Duodenal mucosa (tissue), 2 donors: ENCODE data around the gene ATP2B2.

Source experiments
- H3K27ac ChIP-seq: one replicate; pipeline ENCODE4 v1.7.0; 2013; ENCODE audit warnings: low read depth, low read length
- H3K27me3 ChIP-seq, 2 donors: one replicate each; pipeline ENCODE4 v1.7.0; 2013; ENCODE audit warnings: low read length in 2 of 2, control low read depth in 1 of 2; ENCODE audit not compliant: insufficient read depth in 2 of 2, control insufficient read depth in 1 of 2
- H3K36me3 ChIP-seq, 2 donors: one replicate each; pipeline ENCODE4 v1.7.0; 2013; ENCODE audit warnings: low read length in 2 of 2, control low read depth in 1 of 2; ENCODE audit not compliant: insufficient read depth in 2 of 2, control insufficient read depth in 1 of 2
- H3K4me1 ChIP-seq, 2 donors: one replicate each; pipeline ENCODE4 v1.7.0; 2013; ENCODE audit warnings: low read length in 2 of 2, control low read depth in 1 of 2; ENCODE audit not compliant: insufficient read depth in 2 of 2, control insufficient read depth in 1 of 2
- H3K4me3 ChIP-seq, 2 donors: one replicate each; pipeline ENCODE4 v1.7.0; 2013; ENCODE audit warnings: low read length in 2 of 2, low read depth in 1 of 2
- H3K9ac ChIP-seq, 2 donors: one replicate each; pipeline ENCODE4 v1.7.0; 2013; ENCODE audit warnings: low read length in 2 of 2, low read depth in 1 of 2
- H3K9me3 ChIP-seq, 2 donors: one replicate each; pipeline ENCODE4 v1.7.0; 2013; ENCODE audit warnings: low read length in 2 of 2, control low read depth in 1 of 2; ENCODE audit not compliant: control insufficient read depth in 1 of 2

ATP2B2 gene

DNA sequence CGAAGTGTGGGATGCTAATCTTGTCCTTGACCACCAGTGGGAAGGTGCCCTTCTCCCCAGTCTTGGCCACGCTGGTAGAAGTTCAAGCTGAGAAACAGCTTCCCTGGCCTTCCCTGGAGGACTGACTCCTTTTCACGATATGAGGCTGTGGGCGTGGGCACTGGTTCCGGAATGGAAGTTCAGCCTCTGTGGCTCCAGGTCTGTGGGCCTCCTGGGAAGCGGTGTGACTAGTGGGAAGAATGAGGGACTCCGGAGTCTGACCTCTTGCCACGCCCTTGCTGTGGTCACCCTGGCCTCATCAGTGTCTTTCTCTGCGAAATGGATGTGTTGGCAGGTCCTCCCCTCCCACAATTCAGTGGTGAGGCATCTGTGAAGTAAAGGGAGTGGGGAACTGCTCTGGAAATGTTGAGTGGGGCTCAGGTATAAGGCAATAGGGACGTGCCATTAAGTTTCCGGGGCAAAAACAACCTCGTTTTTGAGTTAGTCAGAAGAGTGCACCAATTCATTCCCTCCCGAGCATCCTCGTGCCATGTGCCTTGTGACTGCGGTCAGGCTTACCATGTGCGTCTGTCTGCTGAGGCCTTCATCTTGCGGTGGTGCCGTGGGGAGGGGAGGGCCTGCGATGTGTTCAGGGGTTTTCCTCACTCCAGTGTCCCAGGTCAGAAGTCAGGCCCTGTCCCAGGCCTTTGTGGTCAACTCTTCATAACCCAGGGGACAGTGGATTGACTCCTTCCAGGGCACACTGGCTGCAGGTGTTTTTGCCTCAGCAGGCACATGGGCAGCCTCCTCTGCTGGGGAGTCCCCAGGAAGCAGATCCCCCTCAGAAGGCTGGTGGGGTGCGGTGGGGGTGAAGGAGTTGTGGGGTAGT is 172.7 kb downstream of the ATP2B2 start:
- H3K4me1 ChIP-seq, result peaks cover 0 to 4% of the 10 kb centered on the region in 2 donors
- H3K27ac ChIP-seq, result no peak overlapping the region
- no peak overlapping the region for H3K4me3 ChIP-seq
- H3K9me3 ChIP-seq, result no peaks in the 10 kb centered on the region
- H3K36me3 ChIP-seq, result no peaks in the 10 kb centered on the region
- H3K27me3 ChIP-seq, result peaks cover 6 to 7% of the 10 kb centered on the region in 2 donors
- H3K9ac ChIP-seq, result no peak overlapping the region

DNA sequence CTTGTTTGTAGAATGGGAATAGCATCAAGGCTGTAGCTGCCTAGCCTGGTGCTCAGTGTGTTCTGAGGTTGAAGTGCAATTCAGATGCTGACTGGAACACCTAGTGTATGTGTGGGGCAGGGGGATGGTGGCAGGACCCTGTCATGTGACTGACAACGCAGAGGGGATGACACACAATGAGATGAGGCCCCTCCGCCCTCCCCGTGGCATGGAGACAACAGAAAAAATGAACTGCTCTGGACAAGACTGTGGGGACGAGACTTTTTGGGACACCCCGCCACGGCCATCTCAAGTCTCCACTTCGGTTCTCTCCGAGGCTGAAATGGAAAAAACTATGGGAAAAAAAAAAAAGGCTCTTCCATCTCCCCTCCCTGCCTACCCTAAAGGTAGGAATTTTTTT is 174.1 kb downstream of the ATP2B2 start:
- H3K4me1 ChIP-seq, result no peaks in the 10 kb centered on the region
- no peaks in the 10 kb centered on the region for H3K9me3 ChIP-seq
- no peak overlapping the region for H3K9ac ChIP-seq
- H3K4me3 ChIP-seq, result no peak overlapping the region
- no peaks in the 10 kb centered on the region for H3K36me3 ChIP-seq
- H3K27ac ChIP-seq, result no peak overlapping the region
- H3K27me3 ChIP-seq, result peaks cover 7 to 14% of the 10 kb centered on the region in 2 donors

DNA sequence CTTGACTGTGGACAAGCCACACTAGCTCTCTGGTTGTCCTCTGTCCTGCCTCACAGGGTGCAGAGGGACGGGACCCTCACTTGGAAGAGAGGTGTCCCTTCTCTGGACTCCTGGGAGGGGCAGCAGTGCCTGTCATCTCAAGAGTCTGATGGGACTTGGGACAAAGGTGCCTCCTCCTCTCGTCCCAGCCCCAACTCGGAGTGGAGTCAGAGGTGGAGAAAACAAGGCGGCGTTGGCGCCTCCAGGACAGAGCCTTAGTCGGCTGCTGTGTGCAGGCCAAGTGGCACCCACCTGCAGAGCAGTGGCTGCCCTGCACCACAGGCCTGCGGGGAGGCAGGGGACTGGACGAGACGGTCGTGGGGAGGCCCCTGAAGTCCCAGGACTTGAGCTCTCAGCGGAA is 175.1 kb downstream of the ATP2B2 start:
- no peaks in the 10 kb centered on the region for H3K9me3 ChIP-seq
- H3K9ac ChIP-seq, result no peak overlapping the region
- H3K4me3 ChIP-seq, result no peak overlapping the region
- no peaks in the 10 kb centered on the region for H3K4me1 ChIP-seq
- H3K27me3 ChIP-seq, result peaks cover 7 to 17% of the 10 kb centered on the region in 2 donors
- no peaks in the 10 kb centered on the region for H3K36me3 ChIP-seq
- no peak overlapping the region for H3K27ac ChIP-seq

DNA sequence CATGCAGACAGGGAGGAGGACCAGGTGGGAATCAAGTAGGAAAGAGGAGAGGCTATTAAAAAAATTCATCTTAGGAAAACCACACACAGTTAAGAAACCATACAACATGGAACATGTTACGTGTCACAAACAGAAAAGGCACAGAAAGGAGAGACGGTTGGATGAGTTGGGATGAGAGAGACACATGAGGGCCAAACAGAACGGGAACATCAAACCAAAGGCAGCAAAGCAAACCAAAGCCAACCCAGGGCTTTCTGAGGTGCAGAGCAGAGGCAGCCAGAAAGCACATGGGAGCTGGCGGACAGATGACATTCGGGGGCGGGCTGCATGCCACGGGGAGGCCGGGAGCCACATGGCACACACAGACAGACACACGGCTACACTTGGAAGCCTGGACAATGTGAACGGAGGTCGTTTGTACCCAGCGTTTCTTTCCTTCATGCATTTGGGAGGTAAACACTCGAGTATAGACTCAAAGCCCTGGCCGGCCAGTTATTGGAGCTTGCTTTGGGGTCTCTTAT is 175.8 kb downstream of the ATP2B2 start:
- Histone ChIP-seq H3K27me3 (peaks cover 7 to 17% of the 10 kb centered on the region in 2 donors), H3K36me3 (no peaks in the 10 kb centered on the region), H3K9me3 (no peaks in the 10 kb centered on the region), H3K9ac (no peak overlapping the region), H3K4me1 (no peaks in the 10 kb centered on the region), H3K4me3 (no peak overlapping the region), H3K27ac (no peak overlapping the region)

DNA sequence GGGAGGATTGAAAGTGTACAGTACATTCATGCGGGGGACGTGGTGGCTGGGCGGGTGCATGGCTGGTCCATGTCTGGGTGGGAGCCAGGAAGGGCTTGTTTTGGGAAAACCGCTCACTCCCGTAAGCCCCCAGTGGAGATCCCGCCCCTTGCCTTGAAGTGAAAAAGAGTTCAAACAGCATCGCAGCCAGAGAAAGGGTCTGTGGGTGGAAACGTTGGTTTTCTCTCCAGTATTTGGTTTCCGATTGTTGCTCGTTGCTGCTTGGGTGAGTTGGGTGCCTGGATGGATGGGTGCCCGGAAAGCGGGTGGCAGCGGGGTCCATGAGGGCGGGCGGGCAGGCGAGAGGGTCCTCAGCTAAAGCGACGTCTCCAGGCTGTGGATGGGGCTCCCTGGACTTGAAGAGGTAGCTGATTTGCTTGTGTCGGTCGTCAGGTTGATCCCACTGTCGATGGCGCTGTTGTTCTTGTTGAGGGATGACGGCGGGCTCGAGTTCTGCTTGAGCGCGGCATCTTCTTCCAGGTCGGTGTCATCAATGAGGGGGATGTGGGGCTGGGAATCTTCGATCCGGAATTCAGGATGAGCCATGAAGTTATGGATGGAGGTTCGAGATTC is 176.8 kb downstream of the ATP2B2 start:
- no peaks in the 10 kb centered on the region for H3K4me1 ChIP-seq
- peaks cover 7 to 17% of the 10 kb centered on the region in 2 donors for H3K27me3 ChIP-seq
- no peak overlapping the region for H3K27ac ChIP-seq
- no peak overlapping the region for H3K9ac ChIP-seq
- H3K4me3 ChIP-seq, result no peak overlapping the region
- H3K36me3 ChIP-seq, result no peaks in the 10 kb centered on the region
- H3K9me3 ChIP-seq, result no peaks in the 10 kb centered on the region

DNA sequence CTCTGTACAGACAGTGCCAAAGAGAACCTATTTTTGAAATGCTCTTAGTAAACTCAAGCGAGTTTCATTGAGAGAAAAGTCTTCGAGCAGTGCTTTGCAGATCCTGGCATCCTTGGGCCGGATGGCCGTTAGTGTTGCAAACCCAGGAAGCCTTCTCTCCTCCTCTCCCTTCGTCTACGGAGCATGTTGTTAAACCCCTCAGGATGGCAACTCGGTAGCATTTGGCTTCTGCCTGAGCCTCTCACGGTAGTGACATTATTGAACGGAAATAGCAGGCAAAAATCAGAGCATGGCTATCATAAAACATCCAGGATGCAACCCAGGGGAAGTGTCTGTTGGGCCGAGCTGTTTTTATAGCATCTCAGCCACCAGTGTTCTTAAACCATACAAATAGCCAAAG is 177.8 kb downstream of the ATP2B2 start:
- H3K9me3 ChIP-seq, result no peaks in the 10 kb centered on the region
- no peaks in the 10 kb centered on the region for H3K36me3 ChIP-seq
- no peak overlapping the region for H3K4me3 ChIP-seq
- no peak overlapping the region for H3K27ac ChIP-seq
- H3K27me3 ChIP-seq, result peaks cover 7 to 17% of the 10 kb centered on the region in 2 donors
- H3K9ac ChIP-seq, result no peak overlapping the region
- H3K4me1 ChIP-seq, result no peaks in the 10 kb centered on the region

DNA sequence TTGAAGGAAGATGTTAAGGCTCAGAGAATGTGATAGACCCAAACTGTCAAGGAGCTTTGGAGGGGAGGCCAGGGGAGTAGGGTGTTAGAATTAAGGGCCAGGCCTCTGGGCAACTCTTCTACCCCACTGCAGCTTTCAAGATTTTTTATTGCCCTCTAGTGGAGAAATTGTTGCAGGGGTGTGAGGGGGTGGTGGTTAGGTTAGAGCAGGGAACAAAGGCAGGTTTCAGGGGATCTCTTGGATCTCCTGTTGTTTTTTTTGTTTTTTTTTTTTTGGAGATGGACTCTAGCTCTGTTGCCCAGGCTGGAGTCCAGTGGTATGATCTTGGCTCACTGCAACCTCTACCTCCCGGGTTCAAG is 183.1 kb downstream of the ATP2B2 start:
- peaks cover 0 to 7% of the 10 kb centered on the region in 2 donors for H3K27me3 ChIP-seq
- H3K27ac ChIP-seq, result no peak overlapping the region
- H3K4me1 ChIP-seq, result peaks cover 22 to 31% of the 10 kb centered on the region in 2 donors
- no peaks in the 10 kb centered on the region for H3K9me3 ChIP-seq
- peaks cover 13 to 15% of the 10 kb centered on the region in 2 donors for H3K36me3 ChIP-seq
- no peak overlapping the region for H3K4me3 ChIP-seq
- no peak overlapping the region for H3K9ac ChIP-seq

DNA sequence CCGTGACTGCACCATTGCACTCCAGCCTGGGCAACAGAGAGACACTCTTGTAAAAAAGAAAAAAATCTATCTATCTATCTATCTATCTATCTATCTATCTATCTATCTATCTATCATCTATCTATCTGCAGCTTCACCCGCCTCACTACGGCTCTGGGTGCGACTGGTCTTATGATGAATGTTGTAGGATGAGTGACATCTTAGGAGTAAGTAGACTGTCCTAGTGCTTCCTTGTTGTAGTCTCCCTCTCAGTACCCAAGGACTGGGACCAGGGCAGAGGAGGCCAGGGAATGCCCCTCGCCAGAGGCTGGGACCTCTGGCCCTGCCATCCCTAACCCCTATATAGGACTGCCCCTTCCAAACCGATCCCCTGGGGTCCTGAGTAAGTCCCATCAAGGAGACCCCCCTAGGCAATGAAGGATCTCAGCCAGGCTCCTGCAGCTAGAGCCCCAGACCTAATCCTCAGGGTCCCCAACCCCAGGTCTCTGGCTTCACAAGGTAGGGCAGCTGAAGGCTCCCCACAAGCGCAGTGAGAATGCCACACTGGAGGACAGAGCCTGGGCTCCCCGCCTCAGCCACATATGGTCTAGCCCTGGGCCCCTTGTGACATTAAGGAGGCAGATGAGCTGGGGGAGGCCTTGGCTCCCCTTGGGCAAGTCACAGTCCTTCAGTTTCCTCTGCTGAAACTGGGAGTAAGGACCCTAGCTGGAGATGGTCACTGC is 183.6 kb downstream of the ATP2B2 start:
- Histone ChIP-seq H3K36me3 (peaks cover 17 to 20% of the 10 kb centered on the region in 2 donors), H3K9ac (peak overlapping the region in 1 of 2 donors; percentile 99), H3K27ac (no peak overlapping the region), H3K27me3 (peaks cover 0 to 7% of the 10 kb centered on the region in 2 donors), H3K4me1 (peaks cover 27 to 36% of the 10 kb centered on the region in 2 donors), H3K4me3 (no peak overlapping the region), H3K9me3 (no peaks in the 10 kb centered on the region)

DNA sequence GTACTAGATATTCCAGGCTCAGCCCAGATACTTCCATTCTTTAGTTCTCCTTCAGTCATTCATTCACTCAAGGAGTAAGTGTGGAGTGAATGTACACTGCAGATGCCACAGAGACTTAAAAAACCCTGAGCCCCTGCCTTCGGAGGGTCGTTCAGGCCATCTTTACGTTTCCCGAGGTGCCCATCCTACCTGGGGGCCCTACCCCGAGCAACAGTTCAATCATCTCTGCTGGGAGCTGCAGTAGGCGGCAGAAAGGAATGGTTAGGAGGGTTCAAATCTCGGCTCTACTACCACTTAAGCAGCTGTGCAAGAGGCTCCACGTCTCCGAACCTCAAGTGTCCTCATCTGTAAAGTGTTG is 185.1 kb downstream of the ATP2B2 start:
- H3K9ac ChIP-seq, result peak overlapping the region; percentile 96 to 99

DNA sequence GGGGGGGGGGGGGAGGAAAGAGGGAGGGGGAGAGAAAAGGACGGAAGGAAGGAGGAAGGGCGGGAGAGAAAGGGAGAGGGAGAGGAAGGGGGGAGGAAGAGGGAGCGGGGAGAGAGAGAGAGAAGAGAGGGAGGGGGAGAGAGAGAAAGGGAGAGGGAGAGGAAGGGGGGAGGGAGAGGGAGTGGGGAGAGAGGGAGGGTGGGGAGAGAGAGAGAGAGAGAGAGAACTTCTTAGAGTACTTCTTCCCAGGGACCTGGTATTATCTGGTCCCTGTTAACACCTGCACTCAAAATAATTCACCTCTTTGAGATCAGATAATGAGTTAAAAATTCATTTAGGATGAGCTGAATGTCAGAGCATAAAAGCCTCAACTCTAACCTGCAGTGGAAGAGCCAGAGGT is 185.6 kb downstream of the ATP2B2 start:
- no peaks in the 10 kb centered on the region for H3K27me3 ChIP-seq
- H3K9ac ChIP-seq, result peak overlapping the region; percentile 96 to 99
- peak overlapping the region; percentile 100 for H3K4me3 ChIP-seq
- peaks cover 31 to 38% of the 10 kb centered on the region in 2 donors for H3K36me3 ChIP-seq
- H3K4me1 ChIP-seq, result peaks cover 27 to 39% of the 10 kb centered on the region in 2 donors
- H3K9me3 ChIP-seq, result no peaks in the 10 kb centered on the region
- H3K27ac ChIP-seq, result no peak overlapping the region

More for the DNA sequence above, 185.1 kb downstream of the ATP2B2 start:
- Histone ChIP-seq H3K4me1 (peaks cover 27 to 39% of the 10 kb centered on the region in 2 donors), H3K27ac (peak overlapping the region; percentile 80), H3K4me3 (peak overlapping the region; percentile 100), H3K27me3 (no peaks in the 10 kb centered on the region), H3K36me3 (peaks cover 27 to 33% of the 10 kb centered on the region in 2 donors), H3K9me3 (no peaks in the 10 kb centered on the region)
